ENCODE results near the gene PRCP.

PRCP gene

GRCh38 chr11:82778776-82779175 is 121.5 kb downstream of the PRCP start:
- no peak overlapping the region for H3K27ac ChIP-seq
- TF ChIP-seq CTCF (conservative IDR thresholded peaks at IDR 0.05), result no peak
- TF ChIP-seq ZFX (IDR thresholded peaks at IDR 0.05), result no peak

GRCh38 chr11:82776377-82776776 is 123.9 kb downstream of the PRCP start:
- H3K27ac ChIP-seq, result no peak overlapping the region
- no peak for TF ChIP-seq CTCF (conservative IDR thresholded peaks at IDR 0.05)
- no peak for TF ChIP-seq ZFX (IDR thresholded peaks at IDR 0.05)

- TF ChIP-seq ZFX (IDR thresholded peaks at IDR 0.05) (no peak), CTCF (conservative IDR thresholded peaks at IDR 0.05) (peak; percentile 96)
Observed at GRCh38 chr11:82775736-82776346, 124.4 kb downstream of the PRCP start.

GRCh38 chr11:82775218-82775617 is 125.0 kb downstream of the PRCP start:
- no peak overlapping the region for H3K27ac ChIP-seq
- TF ChIP-seq CTCF (conservative IDR thresholded peaks at IDR 0.05), result no peak
- TF ChIP-seq ZFX (IDR thresholded peaks at IDR 0.05), result no peak

More at GRCh38 chr11:82775736-82776346, 124.4 kb downstream of the PRCP start:
- no peak overlapping the region for H3K27ac ChIP-seq
